HL-60 (cell line): ENCODE measurements around the gene FCF1.

ENCODE experiments used
- CTCF ChIP-seq: IDR thresholded peaks from one replicate; pipeline ENCODE4 v1.5.1; 2011; ENCODE audit warnings: low read length, control low read depth, inconsistent platforms; ENCODE audit not compliant: insufficient read depth
- REST ChIP-seq: IDR thresholded peaks from 2 replicates; pipeline ENCODE4 v1.6.1; 2012; ENCODE audit warnings: low read depth; ENCODE audit not compliant: insufficient replicate concordance
- SPI1 ChIP-seq: IDR thresholded peaks from 2 replicates; pipeline ENCODE4 v1.6.1; 2012; ENCODE audit warnings: low read depth, mild to moderate bottlenecking, borderline replicate concordance

DNA sequence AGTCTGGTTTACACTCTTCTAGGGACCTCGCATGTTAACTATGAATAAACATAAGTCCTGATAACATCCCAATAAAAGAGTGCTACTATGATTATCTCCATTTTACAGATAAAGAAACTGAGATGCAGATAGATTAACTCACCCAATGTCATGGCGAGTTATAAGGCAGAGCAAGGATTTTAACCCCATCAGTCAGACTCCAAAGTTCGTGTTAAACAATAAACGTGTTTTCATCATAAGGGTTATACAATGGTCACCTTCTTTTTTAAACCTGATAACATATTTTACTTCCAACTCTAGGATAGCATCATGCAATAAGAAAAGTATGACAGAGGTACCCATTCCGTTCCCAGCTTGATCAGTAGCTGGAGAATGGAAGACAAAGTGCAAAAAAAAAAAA, 1.3 kb upstream of the FCF1 start:
- TF ChIP-seq CTCF: no peak
- TF ChIP-seq REST: no peak
- TF ChIP-seq SPI1: no peak
